Activated effector memory CD4-positive, alpha-beta T cell treated with Interleukin-2 at 50 U/mL for 16 hours (primary cell): ENCODE measurements around the gene ARHGEF12.

ENCODE experiments used
- DNase-seq: peaks from one replicate; pipeline ENCODE4 v3.0.0-alpha.2; 2020

The ARHGEF12 gene

GRCh38 chr11:120389693-120390584 is 53.7 kb downstream of the ARHGEF12 start:
- DNase-seq = no peak

DNA sequence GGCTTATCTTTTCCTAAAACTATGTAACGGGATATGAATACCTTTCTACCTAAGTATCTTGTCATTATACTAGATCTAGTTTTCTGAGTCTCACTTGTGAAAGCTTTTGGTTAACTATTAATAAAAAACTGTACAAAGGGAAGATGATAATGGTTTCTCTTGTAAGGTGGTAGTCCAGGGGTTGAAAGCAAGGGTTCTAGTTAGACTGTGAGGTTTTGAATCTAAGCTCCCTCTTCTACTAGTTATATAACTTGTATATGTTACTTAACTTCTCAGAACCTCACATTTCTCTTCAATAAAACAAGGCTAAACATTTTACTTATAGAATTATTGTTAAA is 54.3 kb downstream of the ARHGEF12 start:
- DNase-seq = no peak

DNA sequence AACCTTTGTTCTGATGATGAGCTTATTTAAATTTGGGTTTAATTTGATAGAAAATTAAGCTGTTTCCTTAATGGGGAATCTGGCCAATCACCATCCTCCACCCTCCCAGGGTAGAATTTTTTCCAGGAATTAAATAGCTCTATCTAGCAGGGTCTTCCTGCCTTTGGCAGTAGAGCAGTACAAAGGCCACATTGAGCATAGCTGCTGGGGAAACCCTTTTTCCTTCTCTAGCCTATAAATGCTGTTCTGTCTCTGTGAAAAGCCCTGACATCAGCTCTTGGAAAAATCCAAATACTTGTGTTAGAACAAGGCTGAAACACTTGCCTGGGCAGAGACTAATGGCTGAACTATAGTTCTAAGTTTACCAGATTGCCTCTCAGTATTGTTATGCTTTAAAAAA is 55.1 kb downstream of the ARHGEF12 start:
- no peak for DNase-seq

DNA sequence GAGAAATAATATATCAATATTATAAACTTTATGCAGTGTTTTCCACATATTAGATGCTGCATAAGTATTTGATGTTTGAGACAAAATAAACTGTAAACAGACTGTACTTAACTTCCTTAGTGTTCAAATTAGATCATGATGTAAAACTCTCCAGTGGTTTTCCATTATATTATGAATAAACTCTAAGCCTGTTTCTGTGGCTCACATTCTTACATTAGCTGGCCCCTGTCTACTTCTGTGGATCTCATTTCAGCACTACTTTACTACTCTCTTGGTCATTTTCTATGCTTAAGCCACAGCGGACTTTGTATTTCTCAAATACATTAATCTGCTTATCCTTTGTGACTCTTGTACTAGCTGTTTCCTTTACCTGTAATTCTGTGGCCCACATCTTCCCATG is 55.6 kb downstream of the ARHGEF12 start:
- DNase-seq = no peak

DNA sequence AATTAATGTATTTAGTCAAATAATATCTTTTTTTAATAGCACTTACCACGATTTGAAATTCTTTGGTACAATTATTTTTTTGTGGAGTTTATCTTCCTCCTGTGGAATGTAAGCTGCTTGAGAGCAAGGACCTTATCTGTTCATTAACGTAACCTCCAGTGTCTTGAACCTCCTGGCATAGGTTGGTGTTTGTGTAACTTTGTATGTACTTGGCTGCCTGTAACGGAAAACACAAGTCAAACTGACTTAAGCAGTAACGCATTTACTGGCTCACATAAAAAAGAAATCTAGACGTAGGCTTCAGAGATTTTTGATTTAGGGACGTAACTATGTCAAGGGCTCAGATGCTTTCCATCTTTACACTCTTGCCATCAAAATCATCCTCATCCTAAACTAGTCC is 56.1 kb downstream of the ARHGEF12 start:
- DNase-seq = no peak

- DNase-seq = no peak
Measured at GRCh38 chr11:120392793-120393192, 56.6 kb downstream of the ARHGEF12 start.

DNA sequence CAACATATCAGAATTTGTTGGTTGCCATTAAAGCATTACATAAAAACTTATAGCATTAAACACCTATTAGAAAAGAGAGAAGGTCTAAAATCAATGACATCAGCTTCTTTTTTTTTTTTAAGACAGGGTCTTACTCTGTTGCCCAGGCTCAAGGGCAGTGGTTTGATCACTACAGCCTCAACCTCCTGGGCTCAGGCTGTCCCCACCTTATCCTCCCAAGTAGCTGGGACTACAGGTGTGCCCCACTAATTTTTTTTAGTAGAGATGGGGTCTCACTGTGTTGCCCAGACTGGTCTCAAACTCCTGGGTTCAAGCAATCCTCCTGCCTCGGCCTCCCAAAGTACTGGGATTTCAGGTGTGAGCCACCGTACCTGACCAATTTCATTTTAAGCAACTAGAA is 57.9 kb downstream of the ARHGEF12 start:
- DNase-seq = no peak

DNA sequence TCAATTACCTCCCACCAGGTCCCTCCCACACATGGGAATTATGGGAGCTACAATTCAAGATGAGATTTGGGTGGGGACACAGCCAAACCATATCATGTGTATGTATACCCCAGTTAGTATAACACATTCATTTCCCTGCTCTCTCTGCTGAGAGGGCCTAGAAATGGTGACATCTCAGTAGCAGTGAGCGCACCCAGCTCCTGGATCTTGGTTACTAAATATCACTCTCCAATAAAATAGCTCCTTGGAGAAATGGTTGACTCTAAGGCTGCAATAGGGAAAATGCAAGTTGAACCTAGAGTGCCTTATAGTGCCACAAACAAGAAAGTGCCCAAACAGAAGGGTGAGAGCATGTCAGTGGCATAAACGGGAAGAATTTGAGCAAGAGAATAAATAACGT is 59.6 kb downstream of the ARHGEF12 start:
- DNase-seq = no peak

DNA sequence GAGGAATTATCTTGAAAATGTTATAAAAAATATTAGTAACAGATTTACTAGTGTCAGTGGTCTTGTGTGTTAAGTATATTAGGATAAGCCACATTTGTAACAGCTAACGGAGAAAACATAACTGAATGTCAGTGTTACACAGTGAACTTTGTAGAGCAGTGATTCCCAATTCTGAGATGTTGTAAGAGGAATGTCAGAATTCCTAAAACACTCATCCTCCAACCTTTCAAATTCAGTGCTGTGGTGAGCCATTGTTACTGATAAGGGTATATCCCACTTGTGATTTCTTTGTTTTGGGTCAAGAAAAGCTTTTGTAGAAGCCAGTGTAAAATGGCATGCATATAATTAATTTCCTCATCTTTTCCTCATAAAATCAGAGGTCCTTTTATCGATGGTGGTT is 61.9 kb downstream of the ARHGEF12 start:
- DNase-seq = no peak

GRCh38 chr11:120399307-120399706 is 63.1 kb downstream of the ARHGEF12 start:
- no peak for DNase-seq

DNA sequence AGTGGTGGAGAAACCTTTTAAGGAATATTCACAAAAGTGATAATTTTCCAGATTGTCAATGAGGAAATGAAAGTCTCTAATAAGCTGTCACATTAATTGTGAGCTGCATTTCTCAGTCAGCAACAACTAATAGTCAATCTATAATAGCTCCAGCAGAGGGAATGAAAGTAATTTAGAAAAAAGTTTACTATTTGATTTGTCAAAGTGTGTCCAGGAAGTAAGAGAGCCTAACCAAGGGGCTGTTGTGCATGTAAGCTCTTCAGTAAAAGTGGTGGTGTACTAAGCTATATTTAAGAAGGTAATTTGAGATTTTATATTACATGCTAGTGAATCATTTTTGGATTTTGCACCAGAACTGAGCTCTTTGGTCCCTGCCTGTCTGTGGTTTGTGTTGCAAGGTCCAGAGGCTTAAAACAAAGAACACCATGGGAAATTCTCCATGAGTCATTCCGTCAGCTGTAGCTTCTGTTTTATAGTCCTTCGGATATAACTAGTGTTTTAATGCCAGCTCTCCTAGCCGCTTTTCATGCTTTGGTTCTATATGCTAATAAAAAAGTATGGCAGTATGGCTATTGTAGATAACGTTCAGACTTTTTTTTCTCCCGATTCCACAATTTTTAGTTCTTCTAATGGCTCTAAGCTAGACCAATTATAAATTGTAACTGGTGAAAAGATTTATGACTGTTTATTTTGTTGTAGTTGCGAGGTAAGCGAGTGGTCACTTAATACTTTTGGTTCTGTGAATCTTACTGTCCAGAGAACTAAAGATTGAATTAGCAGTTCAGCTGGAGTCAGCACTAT is 64.6 kb downstream of the ARHGEF12 start:
- no peak for DNase-seq

- DNase-seq = no peak
Measured at GRCh38 chr11:120401506-120401905, 65.3 kb downstream of the ARHGEF12 start.

DNA sequence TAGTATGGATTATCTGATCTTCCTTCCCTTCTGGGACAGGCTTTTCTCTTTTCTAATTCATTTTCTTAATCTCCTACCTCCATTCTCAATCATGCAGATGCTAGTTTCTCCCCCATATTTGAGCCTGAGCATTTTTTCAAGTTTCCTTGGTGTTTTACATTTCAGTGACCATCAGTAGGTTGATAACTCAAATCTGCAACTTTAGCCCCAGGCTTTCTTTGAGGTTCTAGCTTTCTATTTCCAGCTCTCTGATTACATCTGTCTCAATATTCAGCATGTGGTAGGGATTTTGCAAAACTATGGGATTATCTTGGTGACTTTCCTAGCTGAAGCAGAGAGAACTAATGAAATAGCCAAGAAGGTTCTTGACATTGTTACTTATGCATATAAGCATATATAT is 67.8 kb downstream of the ARHGEF12 start:
- no peak for DNase-seq

- no peak for DNase-seq
Measured at GRCh38 chr11:120404495-120404894, 68.3 kb downstream of the ARHGEF12 start.

DNA sequence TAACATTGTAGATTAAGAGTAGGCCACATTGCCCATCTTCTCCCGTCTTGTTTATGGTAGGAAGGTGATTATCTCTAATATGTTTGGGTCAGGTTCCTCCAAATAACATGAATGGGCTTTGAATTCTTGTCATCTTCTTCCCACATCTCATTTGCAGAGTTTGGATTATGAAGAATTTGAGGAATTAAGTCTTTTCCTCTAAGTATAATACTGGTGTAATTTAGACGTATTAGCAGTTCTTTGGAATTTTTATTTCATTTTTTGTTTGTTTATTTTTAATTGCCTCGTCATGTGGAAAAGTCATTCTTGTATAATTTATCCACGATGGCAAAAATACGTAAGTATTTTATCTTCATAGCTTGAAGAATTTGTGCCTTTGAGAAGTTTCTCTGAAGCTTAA is 73.4 kb downstream of the ARHGEF12 start:
- DNase-seq = no peak

DNA sequence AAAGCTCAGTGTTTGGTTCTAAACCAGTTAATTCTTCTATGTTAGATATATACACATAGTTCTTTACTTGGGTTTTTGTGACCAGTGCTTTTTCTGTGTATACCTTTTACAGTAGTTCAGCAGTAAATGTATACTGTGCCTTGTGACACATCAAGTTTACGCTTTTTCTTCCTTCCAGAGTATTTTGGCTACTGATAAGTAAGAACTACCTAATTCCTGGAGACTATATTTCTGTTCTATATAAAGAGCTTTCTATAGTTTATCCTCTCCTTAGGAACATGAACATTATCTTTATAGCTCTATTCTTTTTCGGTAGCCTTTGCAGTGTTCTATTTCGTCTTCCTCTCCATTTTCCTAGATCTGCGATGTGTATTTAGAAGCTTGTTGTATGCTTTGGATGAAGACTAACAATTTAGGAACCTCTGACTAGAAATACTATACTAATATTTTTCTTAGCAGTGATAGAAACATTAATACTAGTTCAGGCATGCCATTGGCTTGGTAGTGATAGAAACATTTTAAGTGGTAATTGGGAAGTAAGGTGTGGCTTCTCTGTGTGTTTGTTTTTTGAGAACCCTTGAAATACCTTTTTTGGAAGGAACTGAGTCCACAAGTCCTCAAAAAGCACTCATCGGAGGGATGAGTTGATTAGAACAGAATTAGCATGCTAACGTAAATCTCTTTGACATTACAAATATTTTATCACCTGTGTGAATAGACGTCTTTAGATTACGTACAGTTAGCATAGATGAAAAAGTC is 74.6 kb downstream of the ARHGEF12 start:
- no peak for DNase-seq

- no peak for DNase-seq
Measured at GRCh38 chr11:120413480-120413879, 77.3 kb downstream of the ARHGEF12 start.

GRCh38 chr11:120420572-120420971 is 84.4 kb downstream of the ARHGEF12 start:
- DNase-seq = no peak

DNA sequence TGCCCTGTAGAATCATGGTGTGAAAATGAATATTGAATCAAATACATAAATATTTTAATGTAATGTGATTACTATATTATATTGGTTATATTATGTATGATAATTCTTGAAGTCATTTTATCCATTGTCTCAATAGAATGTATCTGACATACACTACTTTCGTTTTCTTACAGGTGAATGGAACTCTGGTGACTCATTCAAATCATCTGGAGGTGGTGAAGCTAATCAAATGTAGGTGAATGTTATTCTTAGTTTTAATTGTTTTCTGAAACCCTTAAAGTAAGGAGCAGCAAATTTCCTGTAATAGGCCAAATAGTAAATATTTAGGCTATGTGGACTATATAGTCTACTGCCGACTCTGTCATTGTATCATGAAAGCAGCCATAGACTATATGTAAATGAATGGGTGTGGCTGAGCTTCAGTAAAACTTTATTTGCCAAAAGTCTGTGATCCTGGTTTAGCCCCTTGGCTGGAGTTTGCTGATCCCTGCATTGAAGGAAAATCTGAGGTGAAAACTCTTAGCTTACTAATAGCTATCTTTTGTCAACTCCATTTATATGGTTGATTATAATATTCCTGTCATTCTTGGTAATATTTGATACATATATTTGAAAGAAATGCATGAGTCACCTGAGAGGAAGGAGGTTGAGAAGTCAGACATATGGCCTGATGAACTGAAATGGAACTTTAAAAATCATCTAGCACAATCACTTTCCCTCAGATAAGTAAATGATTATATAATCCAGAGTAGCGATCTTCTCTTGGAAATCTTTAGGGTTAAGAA is 88.2 kb downstream of the ARHGEF12 start:
- DNase-seq = no peak

GRCh38 chr11:120424970-120425332 is 88.7 kb downstream of the ARHGEF12 start:
- no peak for DNase-seq

- DNase-seq = no peak
Measured at GRCh38 chr11:120425527-120425926, 89.3 kb downstream of the ARHGEF12 start.

DNA sequence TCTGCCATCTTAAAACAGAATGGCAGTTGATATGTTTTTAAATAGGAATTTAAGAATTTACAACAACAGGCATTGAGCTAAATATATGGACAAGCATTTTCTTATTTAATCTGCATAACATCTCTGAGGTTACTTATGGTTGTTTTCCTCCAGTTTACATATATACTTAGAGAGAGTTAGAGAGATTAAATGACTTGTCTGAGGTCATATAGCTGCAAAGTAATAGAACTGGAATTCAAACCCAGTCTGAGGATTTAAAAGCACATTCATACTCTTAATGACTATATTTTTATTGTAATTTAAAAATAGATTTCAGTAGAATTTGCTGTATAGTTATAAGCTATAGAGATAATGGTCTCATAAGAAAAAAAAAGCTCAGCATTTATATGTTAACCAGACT is 93.9 kb downstream of the ARHGEF12 start:
- DNase-seq = no peak

GRCh38 chr11:120431633-120432032 is 95.4 kb downstream of the ARHGEF12 start:
- DNase-seq = no peak
